DND-41 (cell line): ENCODE data around the gene ATF1.

Experiments
- ATAC-seq: fragments of 200-7000 bp; cut with Tn5 transposase; 3 replicates; pipeline ENCODE4 v1.9.1; 2021; ENCODE audit warnings: low read depth; ENCODE audit not compliant: insufficient read depth
- DNase-seq: peaks from one replicate; pipeline ENCODE4 v3.0.0-alpha.2; 2020
- H2AFZ ChIP-seq: 2 replicates; pipeline ENCODE4 v1.6.0; 2012; ENCODE audit warnings: low read depth, low read length
- H3K27ac ChIP-seq: 2 replicates; pipeline ENCODE4 v1.5.1; 2012; ENCODE audit warnings: low read length, inconsistent platforms
- H3K27me3 ChIP-seq: fragments of 200-600 bp; sonication (generic); 2 replicates; pipeline ENCODE4 v1.6.0; 2012; ENCODE audit warnings: low read length, mild to moderate bottlenecking, inconsistent platforms; ENCODE audit not compliant: insufficient read depth, poor library complexity
- H3K36me3 ChIP-seq: 2 replicates; pipeline ENCODE4 v1.5.1; 2012; ENCODE audit warnings: low read length, inconsistent platforms; ENCODE audit not compliant: insufficient read depth
- H3K4me1 ChIP-seq: 2 replicates; pipeline ENCODE4 v1.5.1; 2012; ENCODE audit warnings: mild to moderate bottlenecking, low read length; ENCODE audit not compliant: insufficient read depth
- H3K4me2 ChIP-seq: 2 replicates; pipeline ENCODE4 v1.6.0; 2012; ENCODE audit warnings: mild to moderate bottlenecking, moderate library complexity, low read length, inconsistent platforms; ENCODE audit not compliant: insufficient read depth
- H3K4me3 ChIP-seq, 2 experiments: fragments of 200-600 bp in 1 of 2; shearing (Covaris generic) in 1 of 2; 2 replicates each; pipeline ENCODE4 v1.5.1; 2012 to 2016; ENCODE audit warnings: inconsistent platforms in 2 of 2, low read length in 2 of 2, mild to moderate bottlenecking in 2 of 2, low read depth in 1 of 2, moderate library complexity in 1 of 2
- H3K79me2 ChIP-seq: 2 replicates; pipeline ENCODE4 v1.6.0; 2012; ENCODE audit warnings: low read length, inconsistent platforms; ENCODE audit not compliant: insufficient read depth
- H3K9ac ChIP-seq: 2 replicates; pipeline ENCODE4 v1.6.0; 2012; ENCODE audit warnings: low read depth, mild to moderate bottlenecking, inconsistent platforms, low read length, moderate library complexity
- H3K9me3 ChIP-seq: 2 replicates; pipeline ENCODE4 v1.5.1; 2012; ENCODE audit warnings: low read length, moderate library complexity, mild to moderate bottlenecking, inconsistent platforms; ENCODE audit not compliant: insufficient read depth, severe bottlenecking
- H4K20me1 ChIP-seq: 2 replicates; pipeline ENCODE4 v1.6.0; 2012; ENCODE audit warnings: low read length; ENCODE audit not compliant: insufficient read depth
- EZH2 ChIP-seq: IDR thresholded peaks from 3 replicates; pipeline ENCODE4 v1.6.1; 2012; ENCODE audit warnings: borderline replicate concordance, low read depth, mild to moderate bottlenecking, moderate library complexity, low read length, inconsistent platforms; ENCODE audit not compliant: severe bottlenecking
- TF ChIP-seq, protein P1 (sequence below): IDR thresholded peaks from 2 replicates; pipeline ENCODE4 v1.5.1; 2012; ENCODE audit warnings: borderline replicate concordance, low read length, moderate library complexity, mild to moderate bottlenecking; ENCODE audit not compliant: poor library complexity, severe bottlenecking; ENCODE audit errors: extremely low read depth

The ATF1 gene

DNA sequence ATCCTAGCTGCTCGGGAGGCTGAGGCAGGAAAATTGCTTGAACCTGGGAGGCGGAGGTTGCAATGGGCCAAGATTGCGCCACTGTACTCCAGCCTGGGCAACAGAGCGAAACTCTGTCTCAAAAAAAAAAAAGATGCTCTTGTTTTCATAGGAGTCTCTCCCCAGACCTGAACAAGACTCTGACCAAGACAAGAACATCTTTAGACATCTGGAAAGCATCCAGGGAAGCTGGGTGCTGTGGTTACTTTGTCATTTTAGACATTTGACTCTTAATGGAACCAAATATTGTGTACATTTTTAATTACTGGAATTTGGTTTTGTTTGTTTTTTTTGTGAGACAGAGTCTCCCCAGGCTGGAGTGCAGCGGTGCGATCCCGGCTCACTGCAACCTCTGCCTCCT is 21.1 kb upstream of the ATF1 start:
- Histone ChIP-seq H2AFZ (no peak overlapping the region), H3K27me3 (no peaks in the 10 kb centered on the region), H3K79me2 (no peaks in the 10 kb centered on the region), H3K4me1 (no peaks in the 10 kb centered on the region), H3K4me2 (no peak overlapping the region), H3K36me3 (peaks cover 84% of the 10 kb centered on the region), H3K9ac (no peak overlapping the region), H4K20me1 (no peaks in the 10 kb centered on the region), H3K4me3 (no peak overlapping the region), H3K9me3 (no peaks in the 10 kb centered on the region), H3K27ac (no peak overlapping the region)
- no peak for TF ChIP-seq EZH2
- TF ChIP-seq, protein P1, sequence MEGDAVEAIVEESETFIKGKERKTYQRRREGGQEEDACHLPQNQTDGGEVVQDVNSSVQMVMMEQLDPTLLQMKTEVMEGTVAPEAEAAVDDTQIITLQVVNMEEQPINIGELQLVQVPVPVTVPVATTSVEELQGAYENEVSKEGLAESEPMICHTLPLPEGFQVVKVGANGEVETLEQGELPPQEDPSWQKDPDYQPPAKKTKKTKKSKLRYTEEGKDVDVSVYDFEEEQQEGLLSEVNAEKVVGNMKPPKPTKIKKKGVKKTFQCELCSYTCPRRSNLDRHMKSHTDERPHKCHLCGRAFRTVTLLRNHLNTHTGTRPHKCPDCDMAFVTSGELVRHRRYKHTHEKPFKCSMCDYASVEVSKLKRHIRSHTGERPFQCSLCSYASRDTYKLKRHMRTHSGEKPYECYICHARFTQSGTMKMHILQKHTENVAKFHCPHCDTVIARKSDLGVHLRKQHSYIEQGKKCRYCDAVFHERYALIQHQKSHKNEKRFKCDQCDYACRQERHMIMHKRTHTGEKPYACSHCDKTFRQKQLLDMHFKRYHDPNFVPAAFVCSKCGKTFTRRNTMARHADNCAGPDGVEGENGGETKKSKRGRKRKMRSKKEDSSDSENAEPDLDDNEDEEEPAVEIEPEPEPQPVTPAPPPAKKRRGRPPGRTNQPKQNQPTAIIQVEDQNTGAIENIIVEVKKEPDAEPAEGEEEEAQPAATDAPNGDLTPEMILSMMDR, result no peak
- DNase-seq, result no peak
- ATAC-seq, result no peak

DNA sequence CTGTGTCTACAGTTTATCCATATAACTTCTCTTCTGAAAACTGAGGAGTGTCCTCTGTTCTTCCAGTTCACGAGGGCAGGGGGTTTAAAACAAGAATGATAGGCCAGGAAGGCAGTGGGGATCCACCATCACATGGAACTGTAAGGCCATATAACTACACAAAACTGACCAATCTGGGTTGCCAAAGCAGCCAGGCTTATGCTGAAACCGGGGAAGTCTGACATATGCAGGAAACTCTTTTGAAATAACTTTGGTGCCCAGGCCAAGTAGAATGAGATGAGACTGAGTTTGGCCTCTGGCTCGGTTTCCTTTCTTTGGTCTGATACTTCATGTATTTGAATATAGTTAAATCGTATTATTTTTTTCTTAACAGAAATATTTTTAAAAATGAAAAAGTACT is 18.0 kb upstream of the ATF1 start:
- H3K4me3 ChIP-seq, result no peak overlapping the region

DNA sequence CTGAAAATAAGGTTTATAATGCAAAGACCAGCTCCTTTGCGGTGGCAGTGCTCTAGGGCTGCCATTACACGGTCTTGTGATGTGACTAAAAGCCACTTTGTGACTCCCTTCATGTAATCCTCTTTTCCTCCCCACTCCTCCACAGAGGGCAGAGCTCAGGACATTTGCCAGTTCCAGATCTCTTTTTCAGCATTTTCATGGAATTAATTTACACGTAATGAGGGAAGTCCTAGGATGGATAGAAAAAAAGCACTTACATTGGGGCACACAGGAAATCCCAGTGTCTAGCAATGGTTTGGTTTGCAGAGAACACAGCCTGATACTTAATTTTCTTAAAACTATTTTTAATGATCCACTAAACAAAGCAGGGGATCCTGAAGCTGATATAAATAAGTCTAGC is 17.5 kb upstream of the ATF1 start:
- Histone ChIP-seq H3K36me3 (peaks cover 50% of the 10 kb centered on the region), H3K79me2 (no peaks in the 10 kb centered on the region), H3K4me3 (no peak overlapping the region), H4K20me1 (no peaks in the 10 kb centered on the region), H3K4me1 (no peaks in the 10 kb centered on the region), H3K9me3 (no peaks in the 10 kb centered on the region), H3K4me2 (no peak overlapping the region), H2AFZ (no peak overlapping the region), H3K27me3 (no peaks in the 10 kb centered on the region), H3K27ac (no peak overlapping the region), H3K9ac (no peak overlapping the region)
- DNase-seq, result no peak
- no peak for ATAC-seq
- TF ChIP-seq, protein P1, result no peak
- TF ChIP-seq EZH2, result no peak

More for the DNA sequence above, 18.0 kb upstream of the ATF1 start:
- DNase-seq (no peak), ATAC-seq (no peak)
- H4K20me1 ChIP-seq, result no peaks in the 10 kb centered on the region
- H3K27ac ChIP-seq, result no peak overlapping the region
- no peaks in the 10 kb centered on the region for H3K9me3 ChIP-seq
- H3K9ac ChIP-seq, result no peak overlapping the region
- H3K36me3 ChIP-seq, result peaks cover 55% of the 10 kb centered on the region
- no peak overlapping the region for H3K4me2 ChIP-seq
- H2AFZ ChIP-seq, result no peak overlapping the region
- H3K27me3 ChIP-seq, result no peaks in the 10 kb centered on the region
- H3K79me2 ChIP-seq, result no peaks in the 10 kb centered on the region
- TF ChIP-seq EZH2, result no peak
- TF ChIP-seq, protein P1, result no peak
- H3K4me1 ChIP-seq, result no peaks in the 10 kb centered on the region

DNA sequence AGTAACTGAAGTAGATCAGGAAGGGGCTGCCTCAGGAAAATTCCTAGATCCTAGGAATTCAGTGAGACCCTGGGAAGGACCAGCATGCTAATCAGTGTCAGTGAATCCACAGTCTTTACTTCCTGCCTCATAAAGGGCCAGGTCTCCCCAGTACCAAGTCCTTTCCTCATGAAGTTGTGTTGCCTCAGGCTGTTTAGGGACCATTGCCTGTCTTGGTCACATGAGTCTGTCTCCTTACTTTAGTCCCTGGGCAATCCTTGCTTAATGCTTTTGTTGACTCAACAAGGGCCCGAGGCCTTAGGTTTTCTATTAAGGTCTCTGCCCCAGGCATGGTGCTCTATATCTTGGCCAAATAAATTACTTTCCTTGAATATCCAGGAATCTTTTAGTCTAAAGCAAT is 16.1 kb upstream of the ATF1 start:
- Histone ChIP-seq H3K4me1 (no peaks in the 10 kb centered on the region), H3K79me2 (no peaks in the 10 kb centered on the region), H3K27me3 (no peaks in the 10 kb centered on the region), H4K20me1 (no peaks in the 10 kb centered on the region), H3K4me2 (no peak overlapping the region), H3K4me3 (no peak overlapping the region), H3K27ac (no peak overlapping the region), H3K9me3 (no peaks in the 10 kb centered on the region), H3K9ac (no peak overlapping the region), H2AFZ (no peak overlapping the region), H3K36me3 (peaks cover 42% of the 10 kb centered on the region)
- DNase-seq (no peak), ATAC-seq (no peak)
- TF ChIP-seq, protein P1, result no peak
- no peak for TF ChIP-seq EZH2
